ENCODE data around the gene WDR75.

The WDR75 gene

DNA sequence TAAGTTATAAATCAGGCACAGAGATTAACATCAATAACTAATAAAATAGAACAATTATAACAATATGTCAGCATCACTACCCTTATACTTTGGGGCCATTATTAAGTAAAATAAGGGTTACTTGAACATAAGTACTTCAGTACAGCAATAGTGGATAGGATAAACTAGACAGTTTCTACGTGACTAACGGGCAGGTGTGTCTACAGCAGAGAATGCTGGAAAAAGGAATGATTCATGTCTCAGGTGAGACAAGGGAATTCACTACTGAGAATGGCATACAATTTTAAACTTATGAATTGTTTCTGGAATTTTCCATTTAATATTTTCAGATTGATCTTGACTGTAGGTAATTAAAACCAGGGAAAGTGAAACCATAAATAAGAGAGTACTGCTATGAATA is 5.5 kb downstream of the WDR75 start:
- DNase-seq (no peak), ATAC-seq (ENCODE audit: insufficient read depth, low read depth) (no peak)
- no peak for TF ChIP-seq EZH2 (IDR thresholded peaks at IDR 0.05; ENCODE audit: borderline replicate concordance, low read depth, low read length, severe bottlenecking)
- H3K79me2 ChIP-seq (ENCODE audit: insufficient read depth, low read length), result peaks cover 64% of the 10 kb centered on the region
- no peaks in the 10 kb centered on the region for H3K9me3 ChIP-seq (ENCODE audit: insufficient read depth, low read length, severe bottlenecking)
- H4K20me1 ChIP-seq (ENCODE audit: insufficient read depth, low read length), result peaks cover 20% of the 10 kb centered on the region; the same call in 1 of the 2 replicates
- no peak overlapping the region for H3K4me3 ChIP-seq (ENCODE audit: low read depth in 1 of 2, low read length in 2 of 2)
- H2AFZ ChIP-seq (ENCODE audit: low read depth, low read length), result no peak overlapping the region
- H3K27ac ChIP-seq (ENCODE audit: low read length), result no peak overlapping the region
- peaks cover 58% of the 10 kb centered on the region for H3K36me3 ChIP-seq (ENCODE audit: insufficient read depth, low read length)
- H3K27me3 ChIP-seq (ENCODE audit: insufficient read depth, low read length, poor library complexity), result no peaks in the 10 kb centered on the region
- no peak overlapping the region for H3K9ac ChIP-seq (ENCODE audit: low read depth, low read length)
- no peak overlapping the region for H3K4me2 ChIP-seq (ENCODE audit: insufficient read depth, low read length)
- H3K4me1 ChIP-seq (ENCODE audit: insufficient read depth, low read length), result peaks cover 31% of the 10 kb centered on the region

DNA sequence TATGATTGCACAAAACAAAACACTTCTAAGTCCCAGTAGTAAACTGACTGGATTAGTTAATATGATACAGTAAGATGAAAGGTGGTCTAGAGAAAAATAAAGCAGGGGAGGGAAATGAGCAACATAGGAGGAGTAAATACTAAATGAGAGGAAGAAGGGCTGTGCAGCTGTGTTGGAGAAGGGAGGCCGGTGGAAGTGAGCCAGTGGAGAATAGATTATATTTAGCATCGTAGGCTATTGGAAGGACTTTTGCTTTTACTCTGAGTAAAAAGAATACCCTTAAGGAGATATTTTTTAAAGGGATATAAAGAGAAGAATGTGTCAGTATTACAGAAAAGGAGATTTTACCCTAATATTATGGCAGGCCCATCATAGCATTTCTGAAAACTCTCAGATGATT is 12.7 kb downstream of the WDR75 start:
- Histone ChIP-seq H3K9ac (ENCODE audit: low read depth, low read length) (no peak overlapping the region), H3K4me3 (ENCODE audit: low read depth in 1 of 2, low read length in 2 of 2) (no peak overlapping the region), H3K4me2 (ENCODE audit: insufficient read depth, low read length) (no peak overlapping the region), H3K9me3 (ENCODE audit: insufficient read depth, low read length, severe bottlenecking) (no peaks in the 10 kb centered on the region), H4K20me1 (ENCODE audit: insufficient read depth, low read length) (no peaks in the 10 kb centered on the region; the same call in 1 of the 2 replicates), H3K27me3 (ENCODE audit: insufficient read depth, low read length, poor library complexity) (no peaks in the 10 kb centered on the region), H3K27ac (ENCODE audit: low read length) (no peak overlapping the region), H3K79me2 (ENCODE audit: insufficient read depth, low read length) (no peaks in the 10 kb centered on the region), H2AFZ (ENCODE audit: low read depth, low read length) (no peak overlapping the region), H3K4me1 (ENCODE audit: insufficient read depth, low read length) (no peaks in the 10 kb centered on the region), H3K36me3 (ENCODE audit: insufficient read depth, low read length) (peaks cover 96% of the 10 kb centered on the region)
- no peak for DNase-seq
- TF ChIP-seq, protein P1, sequence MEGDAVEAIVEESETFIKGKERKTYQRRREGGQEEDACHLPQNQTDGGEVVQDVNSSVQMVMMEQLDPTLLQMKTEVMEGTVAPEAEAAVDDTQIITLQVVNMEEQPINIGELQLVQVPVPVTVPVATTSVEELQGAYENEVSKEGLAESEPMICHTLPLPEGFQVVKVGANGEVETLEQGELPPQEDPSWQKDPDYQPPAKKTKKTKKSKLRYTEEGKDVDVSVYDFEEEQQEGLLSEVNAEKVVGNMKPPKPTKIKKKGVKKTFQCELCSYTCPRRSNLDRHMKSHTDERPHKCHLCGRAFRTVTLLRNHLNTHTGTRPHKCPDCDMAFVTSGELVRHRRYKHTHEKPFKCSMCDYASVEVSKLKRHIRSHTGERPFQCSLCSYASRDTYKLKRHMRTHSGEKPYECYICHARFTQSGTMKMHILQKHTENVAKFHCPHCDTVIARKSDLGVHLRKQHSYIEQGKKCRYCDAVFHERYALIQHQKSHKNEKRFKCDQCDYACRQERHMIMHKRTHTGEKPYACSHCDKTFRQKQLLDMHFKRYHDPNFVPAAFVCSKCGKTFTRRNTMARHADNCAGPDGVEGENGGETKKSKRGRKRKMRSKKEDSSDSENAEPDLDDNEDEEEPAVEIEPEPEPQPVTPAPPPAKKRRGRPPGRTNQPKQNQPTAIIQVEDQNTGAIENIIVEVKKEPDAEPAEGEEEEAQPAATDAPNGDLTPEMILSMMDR (IDR thresholded peaks at IDR 0.05; ENCODE audit: borderline replicate concordance, extremely low read depth, low read length, poor library complexity, severe bottlenecking), result no peak
- no peak for TF ChIP-seq EZH2 (IDR thresholded peaks at IDR 0.05; ENCODE audit: borderline replicate concordance, low read depth, low read length, severe bottlenecking)
- no peak for ATAC-seq (ENCODE audit: insufficient read depth, low read depth)

DNA sequence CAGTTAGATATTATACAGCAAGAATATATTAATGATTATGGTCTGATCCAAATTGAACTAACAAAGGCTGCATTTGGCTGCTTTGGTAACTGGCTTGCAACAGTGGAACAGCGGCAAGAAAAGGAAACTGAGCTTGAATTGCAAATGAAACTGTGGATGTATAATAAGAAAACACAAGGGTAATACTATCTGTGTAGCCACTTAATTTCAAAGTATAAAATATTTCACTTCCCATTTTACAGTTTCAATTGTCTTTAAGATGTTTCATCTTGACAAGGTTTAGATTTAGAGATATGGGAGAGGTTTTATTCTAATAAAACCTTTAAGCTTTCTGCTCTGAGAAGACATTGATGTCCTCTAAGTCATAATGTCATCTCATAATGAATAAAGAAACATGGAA is 23.8 kb downstream of the WDR75 start:
- H3K9me3 ChIP-seq (ENCODE audit: insufficient read depth, low read length, severe bottlenecking), result no peaks in the 10 kb centered on the region
- ATAC-seq (ENCODE audit: insufficient read depth, low read depth) (no peak), DNase-seq (no peak)
- H3K4me1 ChIP-seq (ENCODE audit: insufficient read depth, low read length), result no peaks in the 10 kb centered on the region
- no peaks in the 10 kb centered on the region for H3K79me2 ChIP-seq (ENCODE audit: insufficient read depth, low read length)
- TF ChIP-seq, protein P1 (IDR thresholded peaks at IDR 0.05; ENCODE audit: borderline replicate concordance, extremely low read depth, low read length, poor library complexity, severe bottlenecking), result no peak
- TF ChIP-seq EZH2 (IDR thresholded peaks at IDR 0.05; ENCODE audit: borderline replicate concordance, low read depth, low read length, severe bottlenecking), result no peak
- no peak overlapping the region for H3K27ac ChIP-seq (ENCODE audit: low read length)
- H2AFZ ChIP-seq (ENCODE audit: low read depth, low read length), result no peak overlapping the region
- no peak overlapping the region for H3K4me3 ChIP-seq (ENCODE audit: low read depth in 1 of 2, low read length in 2 of 2)
- no peaks in the 10 kb centered on the region for H3K27me3 ChIP-seq (ENCODE audit: insufficient read depth, low read length, poor library complexity)
- H3K36me3 ChIP-seq (ENCODE audit: insufficient read depth, low read length), result peaks cover 94% of the 10 kb centered on the region
- H4K20me1 ChIP-seq (ENCODE audit: insufficient read depth, low read length), result no peaks in the 10 kb centered on the region
- H3K9ac ChIP-seq (ENCODE audit: low read depth, low read length), result no peak overlapping the region
- no peak overlapping the region for H3K4me2 ChIP-seq (ENCODE audit: insufficient read depth, low read length)

DNA sequence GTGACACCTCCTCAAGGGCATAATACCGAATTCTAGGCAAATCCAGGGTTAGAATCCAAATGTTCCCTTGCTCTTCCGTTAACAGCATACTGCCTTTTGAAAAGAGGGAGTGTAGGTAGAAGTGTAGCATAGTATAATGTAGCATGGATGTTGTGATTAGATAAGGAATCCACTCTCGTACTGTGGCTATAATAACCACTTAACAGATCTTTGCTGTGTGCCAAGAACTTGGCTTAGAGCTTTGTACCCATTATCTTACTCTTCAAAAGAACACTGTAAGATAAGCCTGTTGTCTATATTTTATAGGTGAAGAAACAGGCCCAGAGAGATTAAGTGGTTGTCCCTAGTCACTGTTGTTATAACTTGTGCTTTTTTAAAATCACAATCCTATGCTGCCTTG is 24.2 kb downstream of the WDR75 start:
- Histone ChIP-seq H4K20me1 (ENCODE audit: insufficient read depth, low read length) (no peaks in the 10 kb centered on the region), H3K36me3 (ENCODE audit: insufficient read depth, low read length) (peaks cover 94% of the 10 kb centered on the region), H3K9me3 (ENCODE audit: insufficient read depth, low read length, severe bottlenecking) (no peaks in the 10 kb centered on the region), H3K9ac (ENCODE audit: low read depth, low read length) (no peak overlapping the region), H3K27me3 (ENCODE audit: insufficient read depth, low read length, poor library complexity) (no peaks in the 10 kb centered on the region), H3K4me3 (ENCODE audit: low read depth in 1 of 2, low read length in 2 of 2) (no peak overlapping the region), H3K4me2 (ENCODE audit: insufficient read depth, low read length) (no peak overlapping the region), H3K79me2 (ENCODE audit: insufficient read depth, low read length) (no peaks in the 10 kb centered on the region), H3K4me1 (ENCODE audit: insufficient read depth, low read length) (no peaks in the 10 kb centered on the region), H3K27ac (ENCODE audit: low read length) (no peak overlapping the region), H2AFZ (ENCODE audit: low read depth, low read length) (no peak overlapping the region)
- DNase-seq, result no peak
- TF ChIP-seq EZH2 (IDR thresholded peaks at IDR 0.05; ENCODE audit: borderline replicate concordance, low read depth, low read length, severe bottlenecking), result no peak
- TF ChIP-seq, protein P1 (IDR thresholded peaks at IDR 0.05; ENCODE audit: borderline replicate concordance, extremely low read depth, low read length, poor library complexity, severe bottlenecking), result no peak
- no peak for ATAC-seq (ENCODE audit: insufficient read depth, low read depth)
